Stomach smooth muscle (tissue), 2 donors: ENCODE data around the gene RPTOR.

Experiments
- H3K27ac ChIP-seq: one replicate; pipeline ENCODE4 v1.7.0; 2013; ENCODE audit warnings: mild to moderate bottlenecking, low read length, inconsistent platforms
- H3K27me3 ChIP-seq, 2 donors: one replicate each; pipeline ENCODE4 v1.7.0; 2013; ENCODE audit warnings: low read length in 2 of 2; ENCODE audit not compliant: insufficient read depth in 2 of 2, control insufficient read depth in 1 of 2
- H3K36me3 ChIP-seq, 2 donors: one replicate each; pipeline ENCODE4 v1.7.0; 2013; ENCODE audit warnings: low read length in 2 of 2; ENCODE audit not compliant: control insufficient read depth in 2 of 2, insufficient read depth in 2 of 2
- H3K4me1 ChIP-seq: one replicate; pipeline ENCODE4 v1.7.0; 2013; ENCODE audit warnings: low read length; ENCODE audit not compliant: control insufficient read depth, insufficient read depth
- H3K4me3 ChIP-seq, 2 donors: one replicate each; pipeline ENCODE4 v1.7.0; 2013; ENCODE audit warnings: low read length in 2 of 2
- H3K9ac ChIP-seq, 2 donors: one replicate each; pipeline ENCODE4 v1.7.0; 2013; ENCODE audit warnings: low read length in 2 of 2, mild to moderate bottlenecking in 1 of 2
- H3K9me3 ChIP-seq, 2 donors: one replicate each; pipeline ENCODE4 v1.7.0; 2013; ENCODE audit warnings: low read length in 2 of 2; ENCODE audit not compliant: control insufficient read depth in 2 of 2
- donor health status: healthy.
- donor health status: Pancreatic carcinoma.

Gene RPTOR

DNA sequence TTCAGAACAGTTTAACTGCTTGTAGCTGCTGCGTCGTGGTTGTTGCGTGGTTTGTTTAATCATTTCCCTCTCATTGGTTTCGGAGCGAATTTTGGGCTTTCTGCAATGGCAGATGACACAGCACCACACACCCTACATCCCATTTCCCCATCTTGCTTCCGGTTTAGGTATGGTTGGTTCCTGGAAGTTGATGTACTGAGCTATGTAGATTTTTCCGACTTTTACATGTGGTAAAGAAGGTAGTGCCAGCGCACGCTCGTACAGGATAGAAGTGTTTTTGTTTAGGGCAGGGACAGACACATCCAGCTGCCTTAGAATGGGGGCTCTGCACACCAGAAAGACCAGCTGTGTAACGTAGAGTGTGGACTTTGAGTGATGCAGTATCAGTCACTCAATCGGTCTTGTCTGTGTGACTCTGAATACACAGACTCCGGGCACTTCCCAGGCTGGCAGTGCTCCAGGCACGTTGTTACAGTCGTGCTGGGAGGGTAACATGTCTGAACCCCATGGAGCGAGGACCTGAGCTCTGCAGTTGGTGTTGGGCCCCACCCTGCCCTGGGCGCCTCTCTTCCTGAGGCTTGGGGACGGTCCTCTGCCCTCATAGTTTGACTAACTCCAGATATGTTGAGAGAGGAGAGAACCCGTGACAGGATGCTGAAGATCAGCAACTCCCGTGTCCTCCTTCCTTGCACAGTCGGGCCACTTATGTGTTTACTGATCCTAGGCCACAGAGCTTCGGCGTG lies 275.0 kb downstream of the RPTOR start:
- Histone ChIP-seq H3K4me3 (no peak overlapping the region), H3K27ac (no peak overlapping the region), H3K36me3 (peaks cover 4 to 7% of the 10 kb centered on the region in 2 donors)

DNA sequence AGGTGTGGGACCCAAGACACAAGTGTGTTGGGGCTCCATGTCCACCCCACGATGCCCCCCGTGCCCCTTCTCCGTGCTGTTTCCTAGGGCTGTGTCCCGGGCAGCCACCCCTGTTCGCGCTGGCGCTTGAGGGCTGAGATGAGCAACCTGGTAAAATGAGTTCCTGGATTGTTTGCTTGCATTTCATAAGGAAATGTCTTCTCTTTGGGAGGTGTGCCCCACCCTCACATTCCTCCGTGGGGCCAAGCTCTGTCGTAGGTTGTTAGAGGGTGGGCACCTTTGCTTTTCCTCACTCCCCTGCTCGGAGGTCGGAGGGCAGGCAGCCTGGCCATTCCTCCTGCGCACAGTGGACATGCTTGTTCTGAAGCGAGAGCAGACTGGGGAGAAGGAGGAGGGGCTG lies 275.7 kb downstream of the RPTOR start:
- Histone ChIP-seq H3K9me3 (no peaks in the 10 kb centered on the region), H3K36me3 (peaks cover 7% of the 10 kb centered on the region in 2 donors), H3K9ac (no peak overlapping the region), H3K27me3 (no peaks in the 10 kb centered on the region), H3K27ac (no peak overlapping the region), H3K4me1 (no peaks in the 10 kb centered on the region), H3K4me3 (no peak overlapping the region)

More for the DNA sequence above, 275.0 kb downstream of the RPTOR start:
- H3K9me3 ChIP-seq, result no peaks in the 10 kb centered on the region
- H3K4me1 ChIP-seq, result no peaks in the 10 kb centered on the region
- no peaks in the 10 kb centered on the region for H3K27me3 ChIP-seq
- H3K9ac ChIP-seq, result no peak overlapping the region

DNA sequence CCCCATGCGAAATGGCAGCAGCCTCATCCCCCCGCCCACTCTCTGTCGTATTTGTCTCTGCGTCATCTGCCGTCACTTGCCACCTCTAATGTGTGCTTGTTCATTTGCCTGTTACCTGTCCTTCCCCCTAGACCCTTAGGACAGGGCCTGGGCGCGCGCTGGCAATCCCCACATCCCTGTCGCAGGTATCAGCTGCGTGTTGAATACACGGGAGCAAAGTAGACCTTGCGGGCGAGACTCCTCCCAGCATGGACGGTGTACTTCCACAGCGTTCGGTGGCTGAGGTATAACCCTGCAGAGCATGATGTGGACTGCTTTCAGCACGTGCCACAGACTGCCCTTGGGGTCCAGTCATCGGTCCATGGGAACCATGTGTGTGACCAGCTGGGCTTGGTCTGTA lies 276.9 kb downstream of the RPTOR start:
- Histone ChIP-seq H3K9ac (no peak overlapping the region), H3K4me1 (no peaks in the 10 kb centered on the region), H3K36me3 (peaks cover 7 to 9% of the 10 kb centered on the region in 2 donors), H3K27me3 (no peaks in the 10 kb centered on the region), H3K9me3 (no peaks in the 10 kb centered on the region), H3K27ac (no peak overlapping the region), H3K4me3 (no peak overlapping the region)

DNA sequence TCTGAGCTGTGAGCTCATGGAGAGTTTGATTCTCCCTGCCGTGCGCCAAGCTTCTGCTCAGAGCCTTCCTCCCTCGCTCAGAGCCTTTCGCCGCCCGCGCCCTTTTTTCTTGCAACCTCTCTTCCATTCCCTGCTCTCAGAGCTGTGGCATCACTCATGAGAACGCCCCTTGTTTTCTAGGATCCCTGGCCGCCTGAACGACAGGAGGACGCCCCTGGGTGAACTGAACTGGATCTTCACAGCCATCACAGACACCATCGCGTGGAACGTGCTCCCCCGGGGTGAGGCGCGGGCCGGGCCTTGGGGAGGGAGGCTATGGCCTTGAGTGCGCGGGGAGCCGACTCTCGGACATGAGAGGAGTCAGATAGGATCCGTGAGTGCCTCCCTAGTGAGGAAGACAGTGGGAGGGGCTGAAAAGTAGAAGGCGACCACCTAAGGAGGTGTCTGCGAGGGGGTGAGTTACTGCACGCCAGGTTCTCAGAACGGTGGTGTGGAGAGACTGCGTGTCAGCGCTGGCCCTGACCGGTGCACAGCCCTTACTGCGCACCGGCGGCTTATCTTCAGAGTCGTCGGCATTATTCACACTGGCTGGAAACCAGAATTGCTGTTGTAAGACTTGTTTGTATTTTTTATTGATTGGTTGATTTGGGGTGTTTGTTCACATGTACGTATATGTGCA lies 277.5 kb downstream of the RPTOR start:
- H3K36me3 ChIP-seq, result peaks cover 7 to 9% of the 10 kb centered on the region in 2 donors
- H3K4me3 ChIP-seq, result no peak overlapping the region
- H3K27ac ChIP-seq, result no peak overlapping the region
- no peaks in the 10 kb centered on the region for H3K27me3 ChIP-seq
- no peaks in the 10 kb centered on the region for H3K4me1 ChIP-seq
- no peak overlapping the region for H3K9ac ChIP-seq
- no peaks in the 10 kb centered on the region for H3K9me3 ChIP-seq

DNA sequence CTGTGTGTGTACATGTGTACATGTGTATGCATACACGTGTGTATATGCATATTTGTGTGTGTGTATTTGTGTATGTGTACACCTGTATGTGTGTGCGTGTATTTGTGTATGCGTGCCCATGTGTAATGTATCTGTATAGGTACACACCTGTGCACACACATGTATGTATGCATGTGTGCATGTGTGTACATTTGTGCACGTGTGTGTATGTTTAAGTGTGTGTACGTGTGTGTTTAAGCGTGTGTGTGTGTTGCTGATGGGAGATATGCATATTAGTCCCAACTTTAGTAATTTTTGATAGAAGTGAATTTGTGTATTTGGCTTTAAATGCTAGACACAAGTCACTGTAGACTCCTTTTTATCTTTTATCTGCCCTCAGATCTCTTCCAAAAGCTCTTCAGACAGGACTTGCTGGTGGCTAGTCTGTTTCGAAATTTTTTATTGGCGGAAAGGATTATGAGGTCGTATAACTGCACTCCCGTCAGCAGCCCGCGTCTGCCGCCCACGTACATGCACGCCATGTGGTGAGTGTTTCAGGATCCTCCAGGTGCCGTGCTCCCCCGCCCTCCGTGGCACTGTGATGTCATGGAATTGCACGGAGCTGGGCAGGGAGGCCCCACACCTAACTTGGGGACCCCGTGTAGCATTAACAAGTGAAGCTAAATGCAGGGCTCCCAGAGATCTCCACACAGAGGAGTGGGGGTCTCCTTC lies 278.2 kb downstream of the RPTOR start:
- no peaks in the 10 kb centered on the region for H3K27me3 ChIP-seq
- H3K9ac ChIP-seq, result no peak overlapping the region
- H3K9me3 ChIP-seq, result no peaks in the 10 kb centered on the region
- H3K27ac ChIP-seq, result no peak overlapping the region
- H3K4me1 ChIP-seq, result no peaks in the 10 kb centered on the region
- peaks cover 7 to 10% of the 10 kb centered on the region in 2 donors for H3K36me3 ChIP-seq
- H3K4me3 ChIP-seq, result no peak overlapping the region

GRCh38 chr17:80824549-80825470 lies 280.2 kb downstream of the RPTOR start:
- peaks cover 7 to 12% of the 10 kb centered on the region in 2 donors for H3K36me3 ChIP-seq

DNA sequence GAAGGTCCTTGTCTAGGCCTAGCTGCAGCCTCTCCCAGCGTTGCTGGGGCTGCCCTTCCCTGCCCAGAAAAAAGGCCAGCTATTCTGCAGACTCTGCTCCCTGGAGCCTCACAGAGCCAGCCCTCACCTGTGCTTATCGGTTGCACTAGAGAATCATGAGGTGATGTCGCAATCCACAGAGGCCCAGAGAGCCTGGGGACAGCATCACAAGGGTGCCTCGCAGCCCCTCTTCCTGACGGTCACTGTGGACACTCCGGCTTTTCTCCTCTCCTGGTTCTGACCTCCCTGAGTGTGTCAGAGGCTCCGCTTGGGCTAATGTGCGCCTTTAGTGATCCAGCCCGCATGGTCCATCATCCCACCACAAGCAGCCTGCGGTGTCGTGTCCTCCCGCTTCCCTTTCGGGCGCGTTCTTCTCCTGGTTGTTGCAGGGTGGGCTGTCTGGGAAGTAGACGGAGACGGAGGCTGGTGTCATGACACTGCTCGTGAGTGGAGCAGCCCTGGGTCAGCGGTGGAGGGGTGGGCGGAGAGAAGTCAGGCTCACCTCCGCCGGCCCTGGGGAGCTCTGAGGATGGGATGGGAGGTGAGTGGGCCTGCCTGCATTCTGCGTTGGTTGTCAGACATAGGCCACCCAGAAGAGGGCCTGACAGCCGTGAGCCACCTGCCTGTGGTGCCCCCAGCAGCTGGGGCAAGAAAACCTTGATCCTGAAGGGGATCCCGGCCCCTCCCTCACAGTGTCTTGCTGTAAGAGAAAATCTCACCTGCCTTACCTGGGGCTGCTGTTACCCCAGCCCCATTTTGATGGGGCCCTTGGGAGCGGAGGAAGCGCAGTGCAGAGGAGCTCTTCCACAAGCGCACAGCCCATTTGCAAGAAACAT lies 281.1 kb downstream of the RPTOR start:
- Histone ChIP-seq H3K9ac (no peak overlapping the region), H3K27me3 (no peaks in the 10 kb centered on the region), H3K4me1 (no peaks in the 10 kb centered on the region), H3K9me3 (no peaks in the 10 kb centered on the region), H3K36me3 (peaks cover 7 to 12% of the 10 kb centered on the region in 2 donors), H3K27ac (no peak overlapping the region), H3K4me3 (no peak overlapping the region)

More at GRCh38 chr17:80824549-80825470, 280.2 kb downstream of the RPTOR start:
- no peaks in the 10 kb centered on the region for H3K4me1 ChIP-seq
- no peaks in the 10 kb centered on the region for H3K27me3 ChIP-seq
- H3K27ac ChIP-seq, result no peak overlapping the region
- H3K9ac ChIP-seq, result no peak overlapping the region
- no peak overlapping the region for H3K4me3 ChIP-seq
- H3K9me3 ChIP-seq, result no peaks in the 10 kb centered on the region

GRCh38 chr17:80826346-80826954 lies 281.8 kb downstream of the RPTOR start:
- Histone ChIP-seq H3K9me3 (no peaks in the 10 kb centered on the region), H3K36me3 (peaks cover 7 to 13% of the 10 kb centered on the region in 2 donors), H3K9ac (no peak overlapping the region), H3K27me3 (no peaks in the 10 kb centered on the region), H3K4me1 (no peaks in the 10 kb centered on the region), H3K27ac (no peak overlapping the region), H3K4me3 (no peak overlapping the region)

- Histone ChIP-seq H3K9ac (no peak overlapping the region), H3K27ac (no peak overlapping the region), H3K4me3 (no peak overlapping the region), H3K27me3 (no peaks in the 10 kb centered on the region), H3K9me3 (no peaks in the 10 kb centered on the region), H3K4me1 (peaks cover 3% of the 10 kb centered on the region), H3K36me3 (peaks cover 7 to 10% of the 10 kb centered on the region in 2 donors)
Observed at GRCh38 chr17:80826955-80827645, 282.5 kb downstream of the RPTOR start.
